ENCODE data around the gene NUPR1.
"Not testable (repeated sequence)": the region's sequence is repeated elsewhere in the genome, so short reads cannot be mapped to it uniquely, and the experiment has no call there.

NUPR1 gene

GRCh38 chr16:28554634-28555423 is 16.1 kb upstream of the NUPR1 start:
- peaks cover 15% of the 10 kb centered on the region for H3K4me1 ChIP-seq (ENCODE audit: control insufficient read depth, insufficient read depth, low read length)
- no peaks in the 10 kb centered on the region for H3K9me3 ChIP-seq (ENCODE audit: control insufficient read depth in 2 of 2, low read length in 2 of 2)
- peak overlapping the region; percentile 28 to 89 for H3K4me3 ChIP-seq (ENCODE audit: low read length in 2 of 2)
- no peak overlapping the region for H3K27ac ChIP-seq (ENCODE audit: low read length)
- no peaks in the 10 kb centered on the region for H3K27me3 ChIP-seq (ENCODE audit: control insufficient read depth in 1 of 2, insufficient read depth in 2 of 2, low read length in 2 of 2)
- peak overlapping the region; percentile 47 to 62 for H3K9ac ChIP-seq (ENCODE audit: low read length in 2 of 2)
- H3K36me3 ChIP-seq (ENCODE audit: control insufficient read depth in 2 of 2, insufficient read depth in 2 of 2, low read length in 2 of 2) = peaks cover 16 to 19% of the 10 kb centered on the region in 2 donors

GRCh38 chr16:28553776-28554633 is 15.2 kb upstream of the NUPR1 start, which contains the start of gene SGF29:
Gene SGF29, plus strand, starts transcription at chr16:28553920. Its CDS starts 27,150 bp downstream, at chr16:28581070.
- Histone ChIP-seq H3K36me3 (ENCODE audit: control insufficient read depth in 2 of 2, insufficient read depth in 2 of 2, low read length in 2 of 2) (peaks cover 16 to 18% of the 10 kb centered on the region in 2 donors), H3K4me1 (ENCODE audit: control insufficient read depth, insufficient read depth, low read length) (peaks cover 15% of the 10 kb centered on the region), H3K27ac (ENCODE audit: low read length) (peak within 1 kb of the TSS; percentile 95), H3K27me3 (ENCODE audit: control insufficient read depth in 1 of 2, insufficient read depth in 2 of 2, low read length in 2 of 2) (no peaks in the 10 kb centered on the region), H3K9ac (ENCODE audit: low read length in 2 of 2) (peak within 1 kb of the TSS; percentile 92 to 97), H3K4me3 (ENCODE audit: low read length in 2 of 2) (peak within 1 kb of the TSS; percentile 83 to 89), H3K9me3 (ENCODE audit: control insufficient read depth in 2 of 2, low read length in 2 of 2) (no peaks in the 10 kb centered on the region)

- no peaks in the 10 kb centered on the region for H3K9me3 ChIP-seq (ENCODE audit: control insufficient read depth in 2 of 2, low read length in 2 of 2)
- no peaks in the 10 kb centered on the region for H3K36me3 ChIP-seq (ENCODE audit: control insufficient read depth in 2 of 2, insufficient read depth in 2 of 2, low read length in 2 of 2)
- no peak overlapping the region for H3K4me3 ChIP-seq (ENCODE audit: low read length in 2 of 2)
- no peaks in the 10 kb centered on the region for H3K27me3 ChIP-seq (ENCODE audit: control insufficient read depth in 1 of 2, insufficient read depth in 2 of 2, low read length in 2 of 2)
- no peak overlapping the region for H3K9ac ChIP-seq (ENCODE audit: low read length in 2 of 2)
- H3K27ac ChIP-seq (ENCODE audit: low read length) = no peak overlapping the region
- H3K4me1 ChIP-seq (ENCODE audit: control insufficient read depth, insufficient read depth, low read length) = peaks cover 4% of the 10 kb centered on the region
Observed at GRCh38 chr16:28549301-28549899, 10.6 kb upstream of the NUPR1 start.

- H3K9me3 ChIP-seq (ENCODE audit: control insufficient read depth in 2 of 2, low read length in 2 of 2) = no peaks in the 10 kb centered on the region
- H3K9ac ChIP-seq (ENCODE audit: low read length in 2 of 2) = no peak overlapping the region
- peaks cover 2% of the 10 kb centered on the region for H3K4me1 ChIP-seq (ENCODE audit: control insufficient read depth, insufficient read depth, low read length)
- H3K27me3 ChIP-seq (ENCODE audit: control insufficient read depth in 1 of 2, insufficient read depth in 2 of 2, low read length in 2 of 2) = no peaks in the 10 kb centered on the region
- H3K36me3 ChIP-seq (ENCODE audit: control insufficient read depth in 2 of 2, insufficient read depth in 2 of 2, low read length in 2 of 2) = no peaks in the 10 kb centered on the region
- no peak overlapping the region for H3K4me3 ChIP-seq (ENCODE audit: low read length in 2 of 2)
- H3K27ac ChIP-seq (ENCODE audit: low read length) = no peak overlapping the region
Observed at GRCh38 chr16:28548306-28548802, 9.6 kb upstream of the NUPR1 start.

GRCh38 chr16:28546626-28547025 is 7.9 kb upstream of the NUPR1 start:
- H3K9me3 ChIP-seq (ENCODE audit: control insufficient read depth in 2 of 2, low read length in 2 of 2) = no peaks in the 10 kb centered on the region
- no peak overlapping the region for H3K27ac ChIP-seq (ENCODE audit: low read length)
- H3K4me1 ChIP-seq (ENCODE audit: control insufficient read depth, insufficient read depth, low read length) = no peaks in the 10 kb centered on the region
- no peak overlapping the region for H3K9ac ChIP-seq (ENCODE audit: low read length in 2 of 2)
- H3K4me3 ChIP-seq (ENCODE audit: low read length in 2 of 2) = no peak overlapping the region
- H3K36me3 ChIP-seq (ENCODE audit: control insufficient read depth in 2 of 2, insufficient read depth in 2 of 2, low read length in 2 of 2) = no peaks in the 10 kb centered on the region
- H3K27me3 ChIP-seq (ENCODE audit: control insufficient read depth in 1 of 2, insufficient read depth in 2 of 2, low read length in 2 of 2) = no peaks in the 10 kb centered on the region

GRCh38 chr16:28545964-28546363 is 7.2 kb upstream of the NUPR1 start:
- H3K4me3 ChIP-seq (ENCODE audit: low read length in 2 of 2); H3K27ac ChIP-seq (ENCODE audit: low read length); H3K9ac ChIP-seq (ENCODE audit: low read length in 2 of 2); H3K4me1 ChIP-seq (ENCODE audit: control insufficient read depth, insufficient read depth, low read length); H3K9me3 ChIP-seq (ENCODE audit: control insufficient read depth in 2 of 2, low read length in 2 of 2); H3K36me3 ChIP-seq (ENCODE audit: control insufficient read depth in 2 of 2, insufficient read depth in 2 of 2, low read length in 2 of 2); H3K27me3 ChIP-seq (ENCODE audit: control insufficient read depth in 1 of 2, insufficient read depth in 2 of 2, low read length in 2 of 2): not testable (repeated sequence)

GRCh38 chr16:28544998-28545397 is 6.2 kb upstream of the NUPR1 start:
- no peaks in the 10 kb centered on the region for H3K9me3 ChIP-seq (ENCODE audit: control insufficient read depth in 2 of 2, low read length in 2 of 2)
- no peak overlapping the region for H3K27ac ChIP-seq (ENCODE audit: low read length)
- H3K4me1 ChIP-seq (ENCODE audit: control insufficient read depth, insufficient read depth, low read length) = no peaks in the 10 kb centered on the region
- H3K4me3 ChIP-seq (ENCODE audit: low read length in 2 of 2) = no peak overlapping the region
- no peaks in the 10 kb centered on the region for H3K36me3 ChIP-seq (ENCODE audit: control insufficient read depth in 2 of 2, insufficient read depth in 2 of 2, low read length in 2 of 2)
- no peak overlapping the region for H3K9ac ChIP-seq (ENCODE audit: low read length in 2 of 2)
- no peaks in the 10 kb centered on the region for H3K27me3 ChIP-seq (ENCODE audit: control insufficient read depth in 1 of 2, insufficient read depth in 2 of 2, low read length in 2 of 2)

- no peaks in the 10 kb centered on the region for H3K9me3 ChIP-seq (ENCODE audit: control insufficient read depth in 2 of 2, low read length in 2 of 2)
- no peaks in the 10 kb centered on the region for H3K36me3 ChIP-seq (ENCODE audit: control insufficient read depth in 2 of 2, insufficient read depth in 2 of 2, low read length in 2 of 2)
- no peak overlapping the region for H3K4me3 ChIP-seq (ENCODE audit: low read length in 2 of 2)
- no peaks in the 10 kb centered on the region for H3K27me3 ChIP-seq (ENCODE audit: control insufficient read depth in 1 of 2, insufficient read depth in 2 of 2, low read length in 2 of 2)
- no peak overlapping the region for H3K9ac ChIP-seq (ENCODE audit: low read length in 2 of 2)
- H3K4me1 ChIP-seq (ENCODE audit: control insufficient read depth, insufficient read depth, low read length) = peaks cover 12% of the 10 kb centered on the region
- no peak overlapping the region for H3K27ac ChIP-seq (ENCODE audit: low read length)
Observed at GRCh38 chr16:28543072-28543471, 4.3 kb upstream of the NUPR1 start.

- Histone ChIP-seq H3K27me3 (ENCODE audit: control insufficient read depth in 1 of 2, insufficient read depth in 2 of 2, low read length in 2 of 2) (no peaks in the 10 kb centered on the region), H3K9ac (ENCODE audit: low read length in 2 of 2) (no peak overlapping the region), H3K27ac (ENCODE audit: low read length) (no peak overlapping the region), H3K4me1 (ENCODE audit: control insufficient read depth, insufficient read depth, low read length) (peaks cover 16% of the 10 kb centered on the region), H3K36me3 (ENCODE audit: control insufficient read depth in 2 of 2, insufficient read depth in 2 of 2, low read length in 2 of 2) (no peaks in the 10 kb centered on the region), H3K9me3 (ENCODE audit: control insufficient read depth in 2 of 2, low read length in 2 of 2) (no peaks in the 10 kb centered on the region), H3K4me3 (ENCODE audit: low read length in 2 of 2) (no peak overlapping the region)
Observed at GRCh38 chr16:28542646-28543045, 3.9 kb upstream of the NUPR1 start.

GRCh38 chr16:28540346-28540745 is 1.6 kb upstream of the NUPR1 start:
- H3K9ac ChIP-seq (ENCODE audit: low read length in 2 of 2) = no peak overlapping the region
- no peaks in the 10 kb centered on the region for H3K27me3 ChIP-seq (ENCODE audit: control insufficient read depth in 1 of 2, insufficient read depth in 2 of 2, low read length in 2 of 2)

More at GRCh38 chr16:28540346-28540745, 1.6 kb upstream of the NUPR1 start:
- Histone ChIP-seq H3K4me3 (ENCODE audit: low read length in 2 of 2) (no peak overlapping the region), H3K9me3 (ENCODE audit: control insufficient read depth in 2 of 2, low read length in 2 of 2) (no peaks in the 10 kb centered on the region), H3K27ac (ENCODE audit: low read length) (no peak overlapping the region), H3K4me1 (ENCODE audit: control insufficient read depth, insufficient read depth, low read length) (peaks cover 25% of the 10 kb centered on the region), H3K36me3 (ENCODE audit: control insufficient read depth in 2 of 2, insufficient read depth in 2 of 2, low read length in 2 of 2) (peaks cover 0 to 6% of the 10 kb centered on the region in 2 donors)

Data from stomach smooth muscle (tissue), 2 donors.